HG03066 (cell line): Measurements from ENCODE around the gene THSD8.
"Not testable (repeated sequence)": the region's sequence is repeated elsewhere in the genome, so short reads cannot be mapped to it uniquely, and the experiment has no call there.

Experiments used
- ATAC-seq: cut with Tn5 transposase; IDR thresholded peaks from one replicate; pipeline ENCODE4 v1.9.1; 2021; ENCODE audit warnings: low read depth; ENCODE audit not compliant: unreplicated experiment

THSD8 gene

GRCh38 chr19:12821761-12822160 lies 19.9 kb downstream of the THSD8 start:
- no peak for ATAC-seq

GRCh38 chr19:12825254-12826131 lies 23.6 kb downstream of the THSD8 start:
- no peak for ATAC-seq

- ATAC-seq: no peak
Observed at GRCh38 chr19:12828494-12828893, 26.6 kb downstream of the THSD8 start.

- ATAC-seq: no peak
Observed at GRCh38 chr19:12833418-12833737, 31.5 kb downstream of the THSD8 start.

GRCh38 chr19:12833738-12834565 lies 32.1 kb downstream of the THSD8 start:
- no peak for ATAC-seq

GRCh38 chr19:12834566-12834943 lies 32.7 kb downstream of the THSD8 start, which contains the start of gene RTBDN:
Gene RTBDN, minus strand, starts transcription at chr19:12834579. Its CDS starts 4,600 bp downstream, at chr19:12829979.
- no peak for ATAC-seq

GRCh38 chr19:12834976-12835757 lies 33.3 kb downstream of the THSD8 start:
- ATAC-seq: no peak

- ATAC-seq: no peak
Observed at GRCh38 chr19:12836529-12836863, 34.6 kb downstream of the THSD8 start.

GRCh38 chr19:12837225-12837624 lies 35.4 kb downstream of the THSD8 start:
- no peak for ATAC-seq

GRCh38 chr19:12838182-12838885 lies 36.5 kb downstream of the THSD8 start, which contains the start of gene MAST1:
Gene MAST1, plus strand, starts transcription at chr19:12838515. Its CDS starts 58 bp downstream, at chr19:12838573.
- no peak for ATAC-seq

- no peak for ATAC-seq
Observed at GRCh38 chr19:12838886-12839756, 37.3 kb downstream of the THSD8 start.

GRCh38 chr19:12840091-12841079 lies 38.5 kb downstream of the THSD8 start:
- no peak for ATAC-seq

GRCh38 chr19:12841094-12841493 lies 39.2 kb downstream of the THSD8 start:
- ATAC-seq: no peak

GRCh38 chr19:12842511-12842910 lies 40.6 kb downstream of the THSD8 start:
- no peak for ATAC-seq

GRCh38 chr19:12843328-12843727 lies 41.5 kb downstream of the THSD8 start:
- no peak for ATAC-seq

- no peak for ATAC-seq
Observed at GRCh38 chr19:12843999-12844732, 42.3 kb downstream of the THSD8 start.

- not testable (repeated sequence) for ATAC-seq
Observed at GRCh38 chr19:12846613-12847012, 44.7 kb downstream of the THSD8 start.
